HG02973 (cell line): Measurements from ENCODE around the gene KIAA0825.

Experiments
- ATAC-seq: cut with Tn5 transposase; IDR thresholded peaks from one replicate; pipeline ENCODE4 v1.9.1; 2021; ENCODE audit warnings: moderate library complexity; ENCODE audit not compliant: unreplicated experiment

KIAA0825 gene

GRCh38 chr5:94508461-94509148 lies 109.8 kb downstream of the KIAA0825 start:
- ATAC-seq, result no peak

GRCh38 chr5:94505327-94506068 lies 112.9 kb downstream of the KIAA0825 start:
- ATAC-seq, result no peak

GRCh38 chr5:94503677-94504076 lies 114.7 kb downstream of the KIAA0825 start:
- ATAC-seq, result no peak

GRCh38 chr5:94501365-94501764 lies 117.0 kb downstream of the KIAA0825 start:
- no peak for ATAC-seq

- no peak for ATAC-seq
Measured at GRCh38 chr5:94499806-94500205, 118.6 kb downstream of the KIAA0825 start.

- no peak for ATAC-seq
Measured at GRCh38 chr5:94498199-94498598, 120.2 kb downstream of the KIAA0825 start.

- ATAC-seq, result no peak
Measured at GRCh38 chr5:94485067-94485466, 133.3 kb downstream of the KIAA0825 start.

GRCh38 chr5:94481059-94481458 lies 137.3 kb downstream of the KIAA0825 start:
- no peak for ATAC-seq

- no peak for ATAC-seq
Measured at GRCh38 chr5:94480486-94480885, 137.9 kb downstream of the KIAA0825 start.

GRCh38 chr5:94473936-94474335 lies 144.5 kb downstream of the KIAA0825 start:
- no peak for ATAC-seq

- ATAC-seq, result no peak
Measured at GRCh38 chr5:94471521-94471920, 146.9 kb downstream of the KIAA0825 start.

- ATAC-seq, result no peak
Measured at GRCh38 chr5:94470802-94471201, 147.6 kb downstream of the KIAA0825 start.

- no peak for ATAC-seq
Measured at GRCh38 chr5:94469894-94470329, 148.5 kb downstream of the KIAA0825 start.

- no peak for ATAC-seq
Measured at GRCh38 chr5:94467954-94468930, 150.2 kb downstream of the KIAA0825 start.

- no peak for ATAC-seq
Measured at GRCh38 chr5:94467346-94467953, 151.0 kb downstream of the KIAA0825 start.

- ATAC-seq, result no peak
Measured at GRCh38 chr5:94463739-94464138, 154.7 kb downstream of the KIAA0825 start.

GRCh38 chr5:94461131-94461530 lies 157.3 kb downstream of the KIAA0825 start:
- ATAC-seq, result no peak

- no peak for ATAC-seq
Measured at GRCh38 chr5:94459915-94460314, 158.5 kb downstream of the KIAA0825 start.

GRCh38 chr5:94457788-94458187 lies 160.6 kb downstream of the KIAA0825 start:
- no peak for ATAC-seq

GRCh38 chr5:94445726-94446125 lies 172.7 kb downstream of the KIAA0825 start:
- no peak for ATAC-seq

GRCh38 chr5:94442991-94443390 lies 175.4 kb downstream of the KIAA0825 start:
- no peak for ATAC-seq
